SK-N-SH (cell line): ENCODE measurements around the gene COBL. TPM values are rescaled to one million over a fixed set of nuclear protein-coding genes. Genes with fewer than 3 reads are reported as not detected.

Experiments
- CTCF ChIA-PET: fragments of 300-600, 350-600 bp; formaldehyde crosslinking; extraction: SDS; loops from one replicate; lab custom pipeline; 2021; lab: Yijun Ruan, JAX
- POLR2A ChIA-PET: fragments of 350-600 bp; sonication (Branson Sonifier 250); formaldehyde crosslinking; extraction: SDS; loops from one replicate; lab custom pipeline; 2020; ENCODE audit warnings: antibody characterized with exemption, inconsistent platforms; lab: Yijun Ruan, JAX
- DNase-seq: peaks from one replicate; pipeline ENCODE4 v3.0.0; 2012
- H2AFZ ChIP-seq: fragments of 200-600 bp; sonication (generic); 2 replicates; pipeline ENCODE4 v1.8.1; 2016; ENCODE audit warnings: antibody characterized with exemption, mild to moderate bottlenecking, low read depth
- H3F3A ChIP-seq: fragments of 200-600 bp; sonication (generic); replicated peaks from 2 replicates; pipeline ENCODE3; 2016; ENCODE audit warnings: antibody characterized with exemption, mild to moderate bottlenecking; ENCODE audit not compliant: insufficient read depth
- H3K27ac ChIP-seq, 2 experiments: fragments of 200-500 bp in 1 of 2; fragments of 200-600 bp in 1 of 2; sonication (Bioruptor generic) in 1 of 2; sonication (generic), shearing (Covaris generic) in 1 of 2; 2 replicates each; pipeline versions ENCODE4 v1.5.1 to v1.6.1; 2014 to 2016; ENCODE audit warnings: low read depth in 2 of 2, inconsistent platforms in 1 of 2, low read length in 1 of 2, mild to moderate bottlenecking in 1 of 2, mixed read lengths in 1 of 2
- H3K27me3 ChIP-seq: fragments of 200-600 bp; sonication (generic), shearing (Covaris generic); 2 replicates; pipeline ENCODE4 v1.6.1; 2016; ENCODE audit warnings: mixed run types; ENCODE audit not compliant: insufficient read depth
- H3K36me3 ChIP-seq, 2 experiments: fragments of 200-500 bp in 1 of 2; fragments of 200-600 bp in 1 of 2; sonication (Bioruptor generic) in 1 of 2; sonication (generic) in 1 of 2; replicated peaks in 1 of 2; 2 replicates each; pipeline versions ENCODE3 to v1.5.1; 2014 to 2016; ENCODE audit warnings: low read length in 1 of 2, mild to moderate bottlenecking in 1 of 2; ENCODE audit not compliant: insufficient read depth in 2 of 2, control insufficient read depth in 1 of 2
- H3K4me1 ChIP-seq, 2 experiments: fragments of 200-500 bp in 1 of 2; fragments of 200-600 bp in 1 of 2; sonication (Bioruptor generic) in 1 of 2; sonication (generic), shearing (Covaris generic) in 1 of 2; 2 replicates each; pipeline versions ENCODE4 v1.5.1 to v1.6.1; 2014 to 2016; ENCODE audit warnings: low read depth in 1 of 2, low read length in 1 of 2, mixed run types in 1 of 2; ENCODE audit not compliant: insufficient read depth in 2 of 2, control insufficient read depth in 1 of 2
- H3K4me2 ChIP-seq: fragments of 200-600 bp; sonication (generic), shearing (Covaris generic); 2 replicates; pipeline ENCODE4 v1.6.1; 2017; ENCODE audit warnings: mixed run types
- H3K4me3 ChIP-seq, 2 experiments: fragments of 200-500 bp in 1 of 2; fragments of 200-600 bp in 1 of 2; sonication (Bioruptor generic) in 1 of 2; sonication (generic), shearing (Covaris generic) in 1 of 2; 2 replicates each; pipeline versions ENCODE4 v1.5.1 to v1.8.1; 2014 to 2016; ENCODE audit warnings: low read depth in 2 of 2, inconsistent platforms in 1 of 2, low read length in 1 of 2, mild to moderate bottlenecking in 1 of 2, mixed read lengths in 1 of 2, moderate library complexity in 1 of 2
- H3K79me2 ChIP-seq: fragments of 200-600 bp; sonication (generic); 2 replicates; pipeline ENCODE4 v1.8.1; 2017; ENCODE audit warnings: mild to moderate bottlenecking; ENCODE audit not compliant: insufficient read depth
- H3K9ac ChIP-seq: fragments of 200-600 bp; sonication (generic); 2 replicates; pipeline ENCODE4 v1.6.1; 2017; ENCODE audit warnings: mixed run types
- H3K9me2 ChIP-seq: fragments of 200-600 bp; sonication (generic); 2 replicates; pipeline ENCODE4 v1.6.1; 2017; ENCODE audit warnings: mixed run types
- H3K9me3 ChIP-seq: fragments of 200-600 bp; sonication (generic); 2 replicates; pipeline ENCODE4 v1.6.1; 2017; ENCODE audit warnings: mixed run types, mild to moderate bottlenecking, moderate library complexity
- H4K20me1 ChIP-seq: fragments of 200-600 bp; sonication (generic); 2 replicates; pipeline ENCODE4 v1.6.1; 2017; ENCODE audit warnings: mild to moderate bottlenecking, mixed run types; ENCODE audit not compliant: insufficient read depth
- CHD2 ChIP-seq: fragments of 150-350 bp; IDR thresholded peaks from 2 replicates; pipeline ENCODE4 v1.6.1; 2018; ENCODE audit warnings: low read length; ENCODE audit not compliant: partially characterized antibody
- CTCF ChIP-seq: fragments of 200-600 bp; sonication (generic); IDR thresholded peaks from 2 replicates; pipeline ENCODE4 v1.6.1; 2017; ENCODE audit warnings: antibody characterized with exemption, mild to moderate bottlenecking, moderate library complexity
- EP300 ChIP-seq, 2 experiments: IDR thresholded peaks; 2 replicates each; pipeline versions ENCODE4 v1.4.0 to v1.6.1; 2012; ENCODE audit warnings: borderline replicate concordance in 1 of 2, low read depth in 1 of 2, low read length in 1 of 2
- FOXM1 ChIP-seq: IDR thresholded peaks from 2 replicates; pipeline ENCODE4 v1.4.0; 2012; ENCODE audit warnings: low read depth, mild to moderate bottlenecking
- GABPA ChIP-seq: IDR thresholded peaks from 2 replicates; pipeline ENCODE4 v1.4.0; 2012; ENCODE audit warnings: low read depth, mild to moderate bottlenecking
- IRF3 ChIP-seq: fragments of 150-350 bp; IDR thresholded peaks from 2 replicates; pipeline ENCODE4 v1.6.1; 2016; ENCODE audit warnings: mild to moderate bottlenecking, low read depth, low read length
- JUND ChIP-seq: IDR thresholded peaks from 2 replicates; pipeline ENCODE4 v1.4.0; 2012
- MXI1 ChIP-seq: IDR thresholded peaks from 2 replicates; pipeline ENCODE4 v1.6.1; 2012; ENCODE audit warnings: mild to moderate bottlenecking, low read depth, low read length, improper control_type of control experiment
- PBX3 ChIP-seq: IDR thresholded peaks from 2 replicates; pipeline ENCODE4; 2012
- RAD21 ChIP-seq: IDR thresholded peaks from 2 replicates; pipeline ENCODE4 v1.6.1; 2012; ENCODE audit warnings: mild to moderate bottlenecking, low read length
- RCOR1 ChIP-seq: fragments of 150-350 bp; IDR thresholded peaks from 2 replicates; pipeline ENCODE4 v1.6.1; 2017; ENCODE audit warnings: antibody characterized with exemption, low read length
- SIN3A ChIP-seq: IDR thresholded peaks from 2 replicates; pipeline ENCODE4 v1.6.1; 2012; ENCODE audit warnings: low read depth, mild to moderate bottlenecking, low read length, moderate library complexity, borderline replicate concordance
- SMC3 ChIP-seq: IDR thresholded peaks from 2 replicates; pipeline ENCODE4 v1.6.1; 2012; ENCODE audit warnings: low read depth, low read length, improper control_type of control experiment
- TAF1 ChIP-seq: IDR thresholded peaks from 2 replicates; pipeline ENCODE4 v1.6.1; 2012; ENCODE audit warnings: low read depth, mild to moderate bottlenecking, low read length, moderate library complexity, borderline replicate concordance
- USF1 ChIP-seq: IDR thresholded peaks from 2 replicates; pipeline ENCODE4 v1.4.0; 2012; ENCODE audit warnings: low read depth, borderline replicate concordance
- USF2 ChIP-seq: fragments of 150-350 bp; IDR thresholded peaks from 2 replicates; pipeline ENCODE4 v1.6.1; 2017; ENCODE audit warnings: antibody characterized with exemption, low read length, low read depth, borderline replicate concordance
- YY1 ChIP-seq: IDR thresholded peaks from 2 replicates; pipeline ENCODE4 v1.4.0; 2012; ENCODE audit warnings: low read depth, mild to moderate bottlenecking
- WGBS: methylation state at CpG from one replicate; pipeline ENCODE4 v1.1.6; 2017; ENCODE audit warnings: low lambda C conversion rate; 5-methylcytosine and 5-hydroxymethylcytosine counted together
- polyA plus RNA-seq, 3 experiments: library from polyadenylated mRNA; depleted of rRNA; stranded (reverse); fragments of >200 nt; gene quantifications; 2 replicates each; pipeline ENCODE4 v1.2.3, GENCODE V29; 2012

Gene COBL
- polyA plus RNA-seq, 1 of the 3 experiments (the other 2 are of a cell fraction) = under 0.01 TPM

- TF ChIP-seq GABPA (no peak), RCOR1 (no peak), TAF1 (no peak), USF1 (no peak), FOXM1 (no peak), PBX3 (no peak), IRF3 (no peak), CTCF (no peak), SIN3A (no peak), CHD2 (no peak), RAD21 (no peak), SMC3 (no peak), MXI1 (no peak), JUND (no peak), EP300 (IDR thresholded peaks at IDR 0.05; ENCODE audit: borderline replicate concordance in 1 of 2, low read depth in 1 of 2, low read length in 1 of 2) (no peak), USF2 (no peak), YY1 (no peak)
- POLR2A ChIA-PET = no interaction called here
- Histone ChIP-seq H3K9me3 (no peaks in the 10 kb centered on the region), H3F3A (no peaks in the 10 kb centered on the region), H3K4me1 (no peaks in the 10 kb centered on the region), H3K9me2 (no peaks in the 10 kb centered on the region), H4K20me1 (no peaks in the 10 kb centered on the region), H3K27ac (no peak overlapping the region), H3K27me3 (no peaks in the 10 kb centered on the region), H2AFZ (no peak overlapping the region), H3K79me2 (no peaks in the 10 kb centered on the region), H3K4me2 (no peak overlapping the region), H3K4me3 (no peak overlapping the region), H3K36me3 (no peaks in the 10 kb centered on the region), H3K9ac (no peak overlapping the region)
- CTCF ChIA-PET = interaction anchor here (1.6 kb wide), 1 partner anchor 157 kb away, joined by 5 read pairs; no protein-coding TSS in a partner anchor
- DNase-seq = no peak
- 9% methylated on average over 3 of the region's 3 CpGs for WGBS
Observed at GRCh38 chr7:51210766-51211165, 105.8 kb downstream of the COBL start.
